RWPE1 (cell line): ENCODE data around the gene GUCY2C.

Source experiments
- CTCF ChIA-PET: fragments of 350-600 bp; sonication (Branson Sonifier 250); formaldehyde crosslinking; extraction: SDS; loops from one replicate; lab custom pipeline; 2021; lab: Yijun Ruan, JAX
- POLR2A ChIA-PET: fragments of 400-600 bp; formaldehyde crosslinking; extraction: SDS; loops from one replicate; lab custom pipeline; 2020; ENCODE audit warnings: antibody characterized with exemption; ENCODE audit not compliant: low non-redundant PET; lab: Yijun Ruan, JAX
- DNase-seq: peaks from one replicate; pipeline ENCODE4 v3.0.0; 2012; ENCODE audit warnings: low spot score
- H3K27ac ChIP-seq: fragments of 450-650 bp; 2 replicates; pipeline ENCODE4 v1.5.1; 2017
- TF ChIP-seq, protein P1 (sequence below): fragments of 450-650 bp; conservative IDR thresholded peaks from 2 replicates; pipeline ENCODE4 v1.5.1; 2017; ENCODE audit warnings: low read depth, mild to moderate bottlenecking

GUCY2C gene

DNA sequence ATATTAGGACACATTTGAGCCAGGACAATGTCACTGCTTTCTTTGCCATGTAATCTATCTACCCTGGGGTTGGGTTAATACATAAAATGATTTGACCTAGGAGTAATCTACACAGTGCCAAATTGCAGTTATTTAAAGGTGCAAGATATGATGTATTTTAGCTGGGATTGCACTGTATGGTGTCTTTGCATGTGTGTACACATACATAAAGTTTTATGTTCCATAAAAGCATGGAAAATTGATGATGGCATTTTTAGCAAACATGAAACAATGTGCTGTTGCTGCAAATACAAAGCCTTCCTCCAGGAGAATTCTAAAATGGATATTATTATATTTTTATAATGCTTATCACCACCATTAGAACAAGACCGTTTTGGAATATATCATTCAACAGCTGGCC, 104.7 kb downstream of the GUCY2C start:
- H3K27ac ChIP-seq, result no peak overlapping the region
- DNase-seq, result no peak
- POLR2A ChIA-PET, result no interaction called here
- CTCF ChIA-PET, result no interaction called here
- TF ChIP-seq, protein P1, sequence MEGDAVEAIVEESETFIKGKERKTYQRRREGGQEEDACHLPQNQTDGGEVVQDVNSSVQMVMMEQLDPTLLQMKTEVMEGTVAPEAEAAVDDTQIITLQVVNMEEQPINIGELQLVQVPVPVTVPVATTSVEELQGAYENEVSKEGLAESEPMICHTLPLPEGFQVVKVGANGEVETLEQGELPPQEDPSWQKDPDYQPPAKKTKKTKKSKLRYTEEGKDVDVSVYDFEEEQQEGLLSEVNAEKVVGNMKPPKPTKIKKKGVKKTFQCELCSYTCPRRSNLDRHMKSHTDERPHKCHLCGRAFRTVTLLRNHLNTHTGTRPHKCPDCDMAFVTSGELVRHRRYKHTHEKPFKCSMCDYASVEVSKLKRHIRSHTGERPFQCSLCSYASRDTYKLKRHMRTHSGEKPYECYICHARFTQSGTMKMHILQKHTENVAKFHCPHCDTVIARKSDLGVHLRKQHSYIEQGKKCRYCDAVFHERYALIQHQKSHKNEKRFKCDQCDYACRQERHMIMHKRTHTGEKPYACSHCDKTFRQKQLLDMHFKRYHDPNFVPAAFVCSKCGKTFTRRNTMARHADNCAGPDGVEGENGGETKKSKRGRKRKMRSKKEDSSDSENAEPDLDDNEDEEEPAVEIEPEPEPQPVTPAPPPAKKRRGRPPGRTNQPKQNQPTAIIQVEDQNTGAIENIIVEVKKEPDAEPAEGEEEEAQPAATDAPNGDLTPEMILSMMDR, result no peak

DNA sequence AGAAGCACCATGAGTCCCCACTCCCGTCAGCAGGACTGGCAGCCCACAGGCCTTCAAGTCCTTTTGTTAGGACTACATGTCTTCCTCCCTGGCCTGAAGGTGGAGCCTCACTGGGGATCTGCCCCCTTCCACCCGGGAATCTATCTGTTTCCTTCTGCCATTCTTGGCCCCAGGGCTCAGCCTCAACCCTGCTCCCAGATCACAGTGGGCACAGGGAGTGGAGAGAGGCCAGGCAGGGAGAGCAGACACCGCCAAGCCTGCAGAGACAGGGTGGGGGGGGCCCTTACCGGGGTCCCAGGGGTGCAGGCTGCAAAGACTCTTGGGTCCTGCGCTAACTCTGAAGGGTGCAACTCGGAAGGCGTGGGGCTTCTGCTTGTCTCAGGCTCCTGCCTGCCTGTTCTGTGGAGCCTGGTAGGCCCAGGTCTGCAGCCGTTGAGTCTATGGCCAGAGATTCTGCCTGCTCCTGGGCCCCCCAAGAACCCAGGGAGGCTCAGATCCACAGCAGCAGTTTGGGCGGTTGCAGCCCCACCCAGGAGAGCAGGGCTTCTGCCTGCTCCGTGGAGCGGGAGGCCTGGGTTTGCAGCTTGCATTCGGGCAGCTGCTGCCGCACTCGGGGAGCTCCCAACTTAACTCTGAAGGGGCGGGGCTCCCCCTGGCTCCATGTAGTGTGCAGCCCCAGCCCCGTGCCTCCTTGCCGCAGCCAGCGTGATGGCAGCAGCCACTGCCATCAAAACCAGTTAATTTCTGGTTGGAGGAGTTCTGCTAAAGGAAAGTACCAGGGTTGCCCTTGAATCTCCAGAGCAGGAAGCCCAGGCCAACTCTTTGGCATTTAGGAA, 107.0 kb downstream of the GUCY2C start:
- DNase-seq, result no peak
- ChIA-PET POLR2A (no interaction called here), CTCF (no interaction called here)
- TF ChIP-seq, protein P1, result no peak
- no peak overlapping the region for H3K27ac ChIP-seq

DNA sequence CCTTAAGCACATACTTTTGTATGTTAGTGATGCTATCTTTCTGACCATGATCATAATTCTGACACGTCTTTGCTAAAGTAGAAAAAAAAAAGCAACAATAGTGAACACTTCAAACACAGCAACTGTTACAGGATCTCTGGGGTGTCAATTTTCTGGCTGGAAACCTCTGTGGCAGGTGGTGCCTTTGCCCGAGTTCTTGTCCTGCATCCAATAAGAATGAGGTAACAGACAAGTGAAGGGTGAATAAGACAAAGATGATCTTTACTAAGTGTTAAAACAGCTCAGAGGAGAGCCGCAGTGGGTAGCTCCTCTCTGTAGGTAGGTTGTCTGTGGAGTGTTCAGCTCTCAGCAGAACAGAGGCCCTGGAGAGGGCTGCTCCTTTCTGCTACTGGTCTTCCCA, 107.8 kb downstream of the GUCY2C start:
- ChIA-PET POLR2A (no interaction called here), CTCF (interaction anchor here (0.6 kb wide), 1 partner anchor 10 kb away, joined by 3 read pairs; no protein-coding TSS in a partner anchor)
- DNase-seq, result no peak
- TF ChIP-seq, protein P1, result no peak
- no peak overlapping the region for H3K27ac ChIP-seq

DNA sequence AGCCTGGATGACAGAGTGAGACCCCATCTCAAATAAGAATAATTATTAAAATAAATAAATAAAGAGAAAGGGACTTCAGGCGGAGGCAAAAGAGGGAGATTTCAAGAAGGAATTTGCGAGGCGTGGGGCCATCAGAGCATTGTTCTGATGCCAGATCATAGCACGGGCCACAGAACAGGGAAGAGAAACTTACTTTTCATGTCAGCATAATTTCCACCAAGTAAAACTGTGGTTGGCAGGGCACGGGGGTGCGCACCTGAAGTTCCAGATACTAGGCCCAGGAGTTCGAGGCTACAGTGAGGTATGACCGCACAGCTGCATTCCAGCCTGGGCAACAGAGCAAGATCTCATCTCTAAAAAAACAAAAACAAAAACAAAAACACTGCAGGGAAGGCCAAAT, 117.8 kb downstream of the GUCY2C start:
- H3K27ac ChIP-seq, result no peak overlapping the region
- POLR2A ChIA-PET, result no interaction called here
- DNase-seq, result no peak
- CTCF ChIA-PET, result no interaction called here
- TF ChIP-seq, protein P1, result no peak

DNA sequence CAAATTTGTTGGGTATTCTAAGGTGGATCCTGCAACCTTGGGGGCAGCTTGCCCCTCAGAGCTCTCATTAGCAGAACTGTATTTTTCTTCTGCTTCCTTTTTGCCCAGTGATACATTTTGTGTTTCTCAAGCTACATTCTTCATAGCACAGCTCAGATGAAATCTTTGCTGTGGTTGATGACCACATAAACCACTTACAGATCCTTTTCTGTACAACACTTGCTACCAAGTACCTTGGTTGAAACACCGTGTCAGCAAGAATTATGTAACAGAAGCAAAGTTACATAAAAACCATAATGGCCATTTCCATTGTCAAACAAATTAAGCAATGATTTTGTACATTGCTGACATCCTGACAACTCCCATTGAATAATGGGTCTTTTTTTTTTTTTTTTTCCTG, 119.1 kb downstream of the GUCY2C start:
- CTCF ChIA-PET, result no interaction called here
- H3K27ac ChIP-seq, result no peak overlapping the region
- DNase-seq, result no peak
- POLR2A ChIA-PET, result no interaction called here
- TF ChIP-seq, protein P1, result no peak

DNA sequence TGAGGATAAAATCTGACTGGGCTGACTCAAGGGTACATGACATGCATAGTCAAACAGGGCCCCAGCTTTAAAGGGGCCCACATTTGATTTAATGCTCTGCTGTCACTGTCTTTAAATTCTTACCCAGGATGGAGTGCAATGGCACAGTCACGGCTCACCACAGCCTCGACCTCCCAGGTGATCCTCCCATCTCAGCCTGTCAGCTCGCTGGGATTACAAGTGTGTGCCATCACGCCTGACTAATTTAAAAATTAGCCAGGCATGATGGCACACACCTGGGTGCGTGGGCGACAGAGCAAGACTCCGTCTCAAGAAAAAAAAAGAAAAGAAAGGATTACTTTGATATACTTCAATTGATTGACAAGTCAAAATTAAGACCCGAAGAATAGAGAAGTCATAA, 119.5 kb downstream of the GUCY2C start:
- no peak for DNase-seq
- POLR2A ChIA-PET, result no interaction called here
- no peak overlapping the region for H3K27ac ChIP-seq
- CTCF ChIA-PET, result no interaction called here
- TF ChIP-seq, protein P1, result no peak
